Activated CD4-positive, alpha-beta T cell treated with anti-CD3 and anti-CD28 coated beads, Interleukin-2, amount 10 ng/mL, durations not matched to agents 7 days and 5 days (primary cell): ENCODE results near the gene TNFSF4. TPM values are rescaled to one million over a fixed set of nuclear protein-coding genes. Genes with fewer than 3 reads are reported as not detected.

ENCODE experiments used
- CTCF ChIA-PET: fragments of 350-600 bp; sonication (Branson Sonifier 250); formaldehyde crosslinking; loops from one replicate; lab custom pipeline; 2021; ENCODE audit warnings: antibody characterized with exemption; lab: Charles Lee
- POLR2A ChIA-PET: fragments of 350-600 bp; sonication (Branson Sonifier 250); formaldehyde crosslinking; loops from one replicate; lab custom pipeline; 2021; ENCODE audit warnings: antibody characterized with exemption; lab: Charles Lee
- DNase-seq: peaks from one replicate; pipeline ENCODE4 v3.0.0-alpha.2; 2020
- H3K27ac Mint-ChIP-seq: one replicate; pipeline ENCODE4 v1.8.0; 2021; ENCODE audit warnings: mild to moderate bottlenecking, moderate library complexity, mixed read lengths
- H3K27me3 Mint-ChIP-seq: one replicate; pipeline ENCODE4 v1.8.0; 2021; ENCODE audit warnings: mixed read lengths
- H3K36me3 Mint-ChIP-seq: one replicate; pipeline ENCODE4 v1.8.0; 2021; ENCODE audit warnings: low read depth, mixed read lengths
- H3K4me1 Mint-ChIP-seq: one replicate; pipeline ENCODE4 v1.8.0; 2021; ENCODE audit warnings: mixed read lengths
- H3K4me3 Mint-ChIP-seq: one replicate; pipeline ENCODE4 v1.8.0; 2021; ENCODE audit warnings: mild to moderate bottlenecking, moderate library complexity, mixed read lengths
- H3K9me3 Mint-ChIP-seq: one replicate; pipeline ENCODE4 v1.8.0; 2021; ENCODE audit warnings: mixed read lengths
- total RNA-seq, 2 experiments: library from RNA; stranded (reverse); gene quantifications; one replicate each; pipeline ENCODE4 v1.2.3, GENCODE V29; 2021

TNFSF4 gene
- total RNA-seq, 2 experiments from 2014 or later, result 2.2 to 2.9 TPM

- ChIA-PET POLR2A (interaction anchor here (0.6 kb wide), 1 partner anchor 112 kb away, joined by 10 read pairs; no protein-coding TSS in a partner anchor), CTCF (no interaction called here)
- Mint-ChIP-seq H3K36me3 (no peaks in the 10 kb centered on the region), H3K9me3 (peaks cover 12% of the 10 kb centered on the region), H3K4me1 (peaks cover 5% of the 10 kb centered on the region), H3K4me3 (no peak overlapping the region), H3K27ac (no peak overlapping the region), H3K27me3 (peaks cover 14% of the 10 kb centered on the region)
- DNase-seq, result no peak
Observed at GRCh38 chr1:173149887-173150286, 57.2 kb downstream of the TNFSF4 start.

- CTCF ChIA-PET, result no interaction called here
- POLR2A ChIA-PET, result interaction anchor here (0.6 kb wide), 1 partner anchor 111 kb away, joined by 10 read pairs; no protein-coding TSS in a partner anchor
- Mint-ChIP-seq H3K27ac (no peak overlapping the region), H3K4me3 (no peak overlapping the region), H3K9me3 (peaks cover 11% of the 10 kb centered on the region), H3K36me3 (no peaks in the 10 kb centered on the region), H3K4me1 (peaks cover 5% of the 10 kb centered on the region), H3K27me3 (peaks cover 20% of the 10 kb centered on the region)
- DNase-seq, result no peak
Observed at GRCh38 chr1:173148971-173149370, 58.2 kb downstream of the TNFSF4 start.

DNA sequence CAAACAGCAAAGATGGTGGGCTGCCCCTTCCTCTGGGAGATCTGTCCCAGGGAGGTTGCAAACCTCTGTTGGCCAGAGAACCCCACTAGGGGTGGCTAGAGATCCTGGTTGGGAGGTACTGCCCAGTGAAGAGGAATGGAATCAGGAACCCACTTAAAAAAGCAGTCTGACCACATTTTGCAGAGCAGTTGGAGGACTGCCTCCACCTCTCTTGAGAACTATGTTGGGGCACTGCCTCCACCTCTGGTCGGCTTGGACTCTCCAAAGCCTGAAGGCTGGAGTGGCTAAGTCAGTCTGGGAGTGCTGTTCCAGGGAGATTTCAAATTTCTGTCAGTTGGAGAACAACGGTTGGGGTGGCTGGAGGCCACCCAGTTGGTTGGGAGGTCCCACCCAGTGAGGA is 58.6 kb downstream of the TNFSF4 start:
- no peak overlapping the region for H3K4me3 Mint-ChIP-seq

GRCh38 chr1:173140733-173141132 is 66.4 kb downstream of the TNFSF4 start:
- H3K27ac Mint-ChIP-seq, result no peak overlapping the region
- ChIA-PET CTCF (no interaction called here), POLR2A (no interaction called here)
- H3K9me3 Mint-ChIP-seq, result peaks cover 6% of the 10 kb centered on the region
- H3K27me3 Mint-ChIP-seq, result peaks cover 18% of the 10 kb centered on the region
- H3K4me1 Mint-ChIP-seq, result no peaks in the 10 kb centered on the region
- no peak overlapping the region for H3K4me3 Mint-ChIP-seq
- DNase-seq, result no peak
- H3K36me3 Mint-ChIP-seq, result no peaks in the 10 kb centered on the region

More for the DNA sequence above, 58.6 kb downstream of the TNFSF4 start:
- no peaks in the 10 kb centered on the region for H3K36me3 Mint-ChIP-seq
- DNase-seq, result no peak
- peaks cover 24% of the 10 kb centered on the region for H3K27me3 Mint-ChIP-seq
- peaks cover 2% of the 10 kb centered on the region for H3K4me1 Mint-ChIP-seq
- ChIA-PET POLR2A (no interaction called here), CTCF (no interaction called here)
- H3K9me3 Mint-ChIP-seq, result peaks cover 13% of the 10 kb centered on the region
- no peak overlapping the region for H3K27ac Mint-ChIP-seq

- H3K27ac Mint-ChIP-seq, result peak overlapping the region; percentile 21
- H3K4me3 Mint-ChIP-seq, result no peak overlapping the region
- DNase-seq, result no peak
- H3K27me3 Mint-ChIP-seq, result peaks cover 12% of the 10 kb centered on the region
- H3K4me1 Mint-ChIP-seq, result no peaks in the 10 kb centered on the region
- CTCF ChIA-PET, result no interaction called here
- POLR2A ChIA-PET, result no interaction called here
- H3K36me3 Mint-ChIP-seq, result no peaks in the 10 kb centered on the region
- peaks cover 3% of the 10 kb centered on the region for H3K9me3 Mint-ChIP-seq
Observed at GRCh38 chr1:173139706-173140105, 67.4 kb downstream of the TNFSF4 start.

DNA sequence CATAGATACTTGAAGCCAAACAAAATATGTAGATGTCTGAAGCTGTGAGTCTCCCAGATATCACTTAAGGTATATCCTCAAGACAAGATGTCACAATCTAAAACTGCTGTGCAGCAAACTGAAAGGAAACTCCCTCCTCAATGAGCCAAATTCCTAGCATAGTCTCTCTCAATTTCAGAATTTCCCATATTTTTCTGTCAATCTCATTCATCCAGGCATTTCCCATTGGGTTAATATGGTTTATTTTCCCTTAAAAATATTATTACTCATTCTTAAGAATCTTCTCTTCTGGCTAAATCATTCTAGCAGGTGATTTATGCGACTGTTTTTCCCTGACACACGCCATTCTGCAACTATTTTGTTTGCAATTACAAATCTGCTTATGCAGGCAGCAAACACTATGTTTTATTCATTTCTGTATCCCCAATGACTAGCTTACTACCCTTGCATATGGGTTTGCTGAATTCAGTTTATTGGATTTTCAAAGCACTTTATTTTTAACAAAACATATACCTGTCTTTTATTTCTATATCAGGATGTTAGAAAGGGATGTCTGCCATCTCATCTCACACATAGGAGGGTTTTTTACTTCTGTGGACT is 69.9 kb downstream of the TNFSF4 start:
- Mint-ChIP-seq H3K4me3 (no peak overlapping the region), H3K36me3 (no peaks in the 10 kb centered on the region), H3K4me1 (no peaks in the 10 kb centered on the region), H3K9me3 (no peaks in the 10 kb centered on the region), H3K27me3 (no peaks in the 10 kb centered on the region), H3K27ac (no peak overlapping the region)
- CTCF ChIA-PET, result interaction anchor here (0.7 kb wide), 1 partner anchor 356 kb away, joined by 3 read pairs; no protein-coding TSS in a partner anchor
- POLR2A ChIA-PET, result no interaction called here
- no peak for DNase-seq

GRCh38 chr1:173134800-173135199 is 72.3 kb downstream of the TNFSF4 start:
- POLR2A ChIA-PET, result no interaction called here
- Mint-ChIP-seq H3K4me1 (no peaks in the 10 kb centered on the region), H3K27me3 (no peaks in the 10 kb centered on the region), H3K27ac (no peak overlapping the region), H3K9me3 (no peaks in the 10 kb centered on the region), H3K4me3 (no peak overlapping the region), H3K36me3 (no peaks in the 10 kb centered on the region)
- DNase-seq, result no peak
- CTCF ChIA-PET, result interaction anchor here (0.6 kb wide), 1 partner anchor 1018 kb away, joined by 3 read pairs; no protein-coding TSS in a partner anchor

- POLR2A ChIA-PET, result interaction anchor here (0.7 kb wide), 1 partner anchor 548 kb away, joined by 3 read pairs; no protein-coding TSS in a partner anchor
- H3K36me3 Mint-ChIP-seq, result no peaks in the 10 kb centered on the region
- CTCF ChIA-PET, result interaction anchor here (0.6 kb wide), 1 partner anchor 1019 kb away, joined by 3 read pairs; no protein-coding TSS in a partner anchor
- no peaks in the 10 kb centered on the region for H3K9me3 Mint-ChIP-seq
- no peaks in the 10 kb centered on the region for H3K4me1 Mint-ChIP-seq
- H3K4me3 Mint-ChIP-seq, result no peak overlapping the region
- no peak overlapping the region for H3K27ac Mint-ChIP-seq
- DNase-seq, result no peak
- no peaks in the 10 kb centered on the region for H3K27me3 Mint-ChIP-seq
Observed at GRCh38 chr1:173134029-173134428, 73.1 kb downstream of the TNFSF4 start.

Other genes starting within 250 kb of the TNFSF4 start
- gene TNFSF18, start 156.4 kb downstream of the TNFSF4 start, total RNA-seq, result not detected